ENCODE measurements around the gene CRABP1.

Gene CRABP1

DNA sequence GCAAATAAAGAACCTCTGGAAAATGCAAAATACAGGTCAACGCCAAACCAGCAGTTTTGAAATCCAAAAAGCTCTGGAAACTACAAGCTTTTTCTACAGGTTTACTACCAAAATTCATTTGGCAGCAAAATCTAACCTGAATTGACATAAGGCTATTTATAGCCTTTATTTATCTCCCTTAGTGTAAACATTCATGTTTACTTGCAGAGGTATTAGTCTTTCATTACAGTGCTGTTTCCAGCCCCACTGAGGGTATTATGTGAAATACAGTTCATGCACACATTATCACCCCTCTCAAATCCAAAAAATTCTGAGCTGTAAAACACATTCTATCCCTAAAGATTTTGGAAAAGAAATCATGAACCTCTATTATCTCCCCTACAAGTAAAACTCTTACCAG lies 47.9 kb upstream of the CRABP1 start:
- no peak overlapping the region for H3K9ac ChIP-seq (ENCODE audit: low read length)
- no peak overlapping the region for H3K27ac ChIP-seq (ENCODE audit: low read depth, low read length)
- H3K4me3 ChIP-seq (ENCODE audit: insufficient read depth, low read length, poor library complexity, severe bottlenecking), result no peak overlapping the region
- H3K9me2 ChIP-seq (replicated peaks; ENCODE audit: insufficient read depth, low read length), result no peaks in the 10 kb centered on the region
- H3F3A ChIP-seq (ENCODE audit: insufficient read depth), result no peaks in the 10 kb centered on the region
- no peak overlapping the region for H2AFZ ChIP-seq (ENCODE audit: low read depth, low read length, severe bottlenecking)
- H3K79me2 ChIP-seq (ENCODE audit: insufficient read depth, low read length), result peaks cover 8% of the 10 kb centered on the region
- H4K20me1 ChIP-seq (ENCODE audit: low read depth, low read length), result no peaks in the 10 kb centered on the region
- H3K4me2 ChIP-seq (ENCODE audit: low read depth, low read length, poor library complexity, severe bottlenecking), result no peak overlapping the region
- TF ChIP-seq, protein P1, sequence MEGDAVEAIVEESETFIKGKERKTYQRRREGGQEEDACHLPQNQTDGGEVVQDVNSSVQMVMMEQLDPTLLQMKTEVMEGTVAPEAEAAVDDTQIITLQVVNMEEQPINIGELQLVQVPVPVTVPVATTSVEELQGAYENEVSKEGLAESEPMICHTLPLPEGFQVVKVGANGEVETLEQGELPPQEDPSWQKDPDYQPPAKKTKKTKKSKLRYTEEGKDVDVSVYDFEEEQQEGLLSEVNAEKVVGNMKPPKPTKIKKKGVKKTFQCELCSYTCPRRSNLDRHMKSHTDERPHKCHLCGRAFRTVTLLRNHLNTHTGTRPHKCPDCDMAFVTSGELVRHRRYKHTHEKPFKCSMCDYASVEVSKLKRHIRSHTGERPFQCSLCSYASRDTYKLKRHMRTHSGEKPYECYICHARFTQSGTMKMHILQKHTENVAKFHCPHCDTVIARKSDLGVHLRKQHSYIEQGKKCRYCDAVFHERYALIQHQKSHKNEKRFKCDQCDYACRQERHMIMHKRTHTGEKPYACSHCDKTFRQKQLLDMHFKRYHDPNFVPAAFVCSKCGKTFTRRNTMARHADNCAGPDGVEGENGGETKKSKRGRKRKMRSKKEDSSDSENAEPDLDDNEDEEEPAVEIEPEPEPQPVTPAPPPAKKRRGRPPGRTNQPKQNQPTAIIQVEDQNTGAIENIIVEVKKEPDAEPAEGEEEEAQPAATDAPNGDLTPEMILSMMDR (IDR thresholded peaks at IDR 0.05; ENCODE audit: insufficient read depth, low read length, poor library complexity, severe bottlenecking), result no peak
- TF ChIP-seq EZH2phosphoT487 (conservative IDR thresholded peaks at IDR 0.05; ENCODE audit: low read length), result no peak
- no peaks in the 10 kb centered on the region for H3K9me3 ChIP-seq (ENCODE audit: insufficient read depth, low read length)
- H3K27me3 ChIP-seq (ENCODE audit: low read length), result no peaks in the 10 kb centered on the region
- H3K36me3 ChIP-seq (ENCODE audit: low read length), result no peaks in the 10 kb centered on the region

DNA sequence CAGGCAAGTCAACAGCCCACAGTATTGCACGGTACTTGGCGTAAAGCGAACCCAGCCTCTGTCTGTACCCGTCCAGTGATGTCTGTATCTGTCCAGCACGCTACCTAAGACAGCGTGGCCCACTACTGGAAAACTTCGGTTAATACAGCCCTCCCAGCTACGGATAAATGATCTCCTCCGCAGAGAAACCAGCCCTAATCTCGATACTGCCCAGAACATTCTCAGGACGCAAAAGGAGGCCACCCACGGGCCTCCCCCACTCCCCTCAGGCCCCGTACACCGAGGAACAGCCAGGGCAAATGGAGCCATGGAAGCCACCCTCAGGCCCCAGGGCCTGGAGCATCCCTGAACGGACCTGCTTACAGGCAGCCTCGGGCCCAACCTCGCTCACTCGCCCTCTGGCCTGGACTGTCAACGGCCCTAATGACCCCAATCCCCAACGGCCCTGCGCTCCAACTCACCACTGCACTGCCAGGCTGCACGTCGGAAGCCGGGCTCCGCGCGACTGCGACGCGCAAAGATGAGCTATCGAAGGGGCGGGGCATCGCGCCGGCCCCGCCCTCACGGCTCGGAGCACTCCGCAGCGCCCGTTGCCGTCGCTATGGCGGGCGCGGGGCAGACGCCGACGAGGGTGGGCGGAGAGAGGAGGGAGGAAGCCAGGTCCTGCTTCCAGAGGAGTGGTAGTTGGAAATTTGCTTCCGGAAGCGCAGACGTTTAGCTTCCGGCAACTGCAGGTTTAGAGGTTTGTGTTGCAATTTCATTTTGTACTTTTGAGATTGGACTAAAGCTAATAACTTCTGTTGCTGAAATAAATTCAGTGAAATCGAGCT lies 40.8 kb upstream of the CRABP1 start, which contains the start of gene SKIC8:
SKIC8 (minus strand) TSS at position 509 of the 830 bp plus-strand sequence. CDS start 3,923 bp downstream, outside the sequence.
- peak within 1 kb of the TSS; percentile 68 for H3K4me3 ChIP-seq (ENCODE audit: insufficient read depth, low read length, poor library complexity, severe bottlenecking)
- peak within 1 kb of the TSS; percentile 78 for H3K9ac ChIP-seq (ENCODE audit: low read length)
- peak within 1 kb of the TSS; percentile 68 for H2AFZ ChIP-seq (ENCODE audit: low read depth, low read length, severe bottlenecking)
- peak within 1 kb of the TSS; percentile 76 for H3K4me2 ChIP-seq (ENCODE audit: low read depth, low read length, poor library complexity, severe bottlenecking)
- no peaks in the 10 kb centered on the region for H3K36me3 ChIP-seq (ENCODE audit: low read length)
- H4K20me1 ChIP-seq (ENCODE audit: low read depth, low read length), result no peaks in the 10 kb centered on the region
- no peaks in the 10 kb centered on the region for H3F3A ChIP-seq (ENCODE audit: insufficient read depth)
- peaks cover 26% of the 10 kb centered on the region for H3K79me2 ChIP-seq (ENCODE audit: insufficient read depth, low read length)
- TF ChIP-seq, protein P1 (IDR thresholded peaks at IDR 0.05; ENCODE audit: insufficient read depth, low read length, poor library complexity, severe bottlenecking), result no peak
- no peak for TF ChIP-seq EZH2phosphoT487 (conservative IDR thresholded peaks at IDR 0.05; ENCODE audit: low read length)
- no peak within 1 kb of the TSS for H3K27ac ChIP-seq (ENCODE audit: low read depth, low read length)
- H3K9me2 ChIP-seq (replicated peaks; ENCODE audit: insufficient read depth, low read length), result no peaks in the 10 kb centered on the region
- H3K9me3 ChIP-seq (ENCODE audit: insufficient read depth, low read length), result no peaks in the 10 kb centered on the region
- no peaks in the 10 kb centered on the region for H3K27me3 ChIP-seq (ENCODE audit: low read length)

DNA sequence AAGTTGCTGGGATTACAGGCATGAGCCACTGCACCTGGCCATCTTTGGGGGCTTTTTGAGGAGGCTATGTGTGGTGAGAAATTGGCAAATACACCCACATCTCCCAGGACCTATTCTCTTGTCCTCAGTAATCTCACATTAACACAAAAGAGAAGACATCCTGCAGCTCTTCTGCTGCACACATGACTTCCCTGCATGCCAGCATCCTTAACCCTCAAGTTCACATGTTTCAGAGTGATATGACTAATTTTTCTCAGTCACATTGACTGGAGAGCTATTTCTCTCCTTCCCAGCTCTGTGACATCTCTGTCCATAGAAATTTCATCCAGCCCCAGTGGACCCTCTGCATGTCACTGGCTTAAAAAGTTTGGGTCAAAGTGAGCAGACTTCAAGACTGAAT lies 38.8 kb upstream of the CRABP1 start:
- TF ChIP-seq EZH2phosphoT487 (conservative IDR thresholded peaks at IDR 0.05; ENCODE audit: low read length), result no peak
- TF ChIP-seq, protein P1 (IDR thresholded peaks at IDR 0.05; ENCODE audit: insufficient read depth, low read length, poor library complexity, severe bottlenecking), result no peak
- Histone ChIP-seq H3K79me2 (ENCODE audit: insufficient read depth, low read length) (peaks cover 26% of the 10 kb centered on the region), H3F3A (ENCODE audit: insufficient read depth) (no peaks in the 10 kb centered on the region), H3K9me2 (replicated peaks; ENCODE audit: insufficient read depth, low read length) (no peaks in the 10 kb centered on the region), H2AFZ (ENCODE audit: low read depth, low read length, severe bottlenecking) (no peak overlapping the region), H3K36me3 (ENCODE audit: low read length) (no peaks in the 10 kb centered on the region), H3K27me3 (ENCODE audit: low read length) (no peaks in the 10 kb centered on the region), H4K20me1 (ENCODE audit: low read depth, low read length) (no peaks in the 10 kb centered on the region), H3K9me3 (ENCODE audit: insufficient read depth, low read length) (no peaks in the 10 kb centered on the region), H3K4me3 (ENCODE audit: insufficient read depth, low read length, poor library complexity, severe bottlenecking) (no peak overlapping the region), H3K4me2 (ENCODE audit: low read depth, low read length, poor library complexity, severe bottlenecking) (no peak overlapping the region), H3K27ac (ENCODE audit: low read depth, low read length) (no peak overlapping the region), H3K9ac (ENCODE audit: low read length) (no peak overlapping the region)
